Choroid plexus epithelial cell (primary cell): ENCODE data around the gene FCAMR.

Experiments
- DNase-seq: peaks from one replicate; pipeline ENCODE4 v3.0.0-alpha.2; 2010; ENCODE audit warnings: low read depth
- H3K4me3 ChIP-seq: 2 replicates; pipeline ENCODE4 v1.5.1; 2011; ENCODE audit warnings: low read depth, mild to moderate bottlenecking, control low read depth, low read length, moderate library complexity
- CTCF ChIP-seq: conservative IDR thresholded peaks from 2 replicates; pipeline ENCODE4 v1.5.1; 2011; ENCODE audit warnings: low read depth, mild to moderate bottlenecking, control low read depth, inconsistent platforms, low read length, moderate library complexity

The FCAMR gene

GRCh38 chr1:206970446-206970845 is at the start of gene FCAMR:
FCAMR (minus strand) TSS chr1:206970460; CDS start chr1:206970125, 335 bp downstream.
- no peak for TF ChIP-seq CTCF
- DNase-seq, result no peak

DNA sequence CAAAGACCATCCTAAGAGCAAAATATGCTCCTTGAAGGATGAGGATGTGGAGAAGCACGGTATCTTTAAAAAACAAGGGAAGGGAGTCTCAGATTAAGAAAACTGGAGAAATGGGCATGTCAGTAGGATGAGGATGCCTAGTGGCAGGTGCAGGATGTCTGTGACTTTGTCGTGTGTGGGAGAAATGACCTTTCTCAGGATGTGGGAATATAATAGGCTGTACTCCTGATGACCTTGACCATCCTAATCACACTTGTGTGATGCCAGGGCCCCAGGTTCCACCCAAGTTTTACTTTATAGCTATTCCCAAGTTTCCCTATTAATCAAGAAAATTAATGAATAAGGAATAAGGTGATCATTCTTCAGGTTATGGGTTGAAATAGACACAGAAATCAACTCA is 49.4 kb upstream of the FCAMR start:
- TF ChIP-seq CTCF, result no peak

More at GRCh38 chr1:206970446-206970845, at the start of gene FCAMR:
- H3K4me3 ChIP-seq, result no peak within 1 kb of the TSS

GRCh38 chr1:207019161-207019560 is 48.9 kb upstream of the FCAMR start:
- no peak for DNase-seq
- TF ChIP-seq CTCF, result no peak
- no peak overlapping the region for H3K4me3 ChIP-seq

More for the DNA sequence above, 49.4 kb upstream of the FCAMR start:
- no peak overlapping the region for H3K4me3 ChIP-seq
- DNase-seq, result no peak

DNA sequence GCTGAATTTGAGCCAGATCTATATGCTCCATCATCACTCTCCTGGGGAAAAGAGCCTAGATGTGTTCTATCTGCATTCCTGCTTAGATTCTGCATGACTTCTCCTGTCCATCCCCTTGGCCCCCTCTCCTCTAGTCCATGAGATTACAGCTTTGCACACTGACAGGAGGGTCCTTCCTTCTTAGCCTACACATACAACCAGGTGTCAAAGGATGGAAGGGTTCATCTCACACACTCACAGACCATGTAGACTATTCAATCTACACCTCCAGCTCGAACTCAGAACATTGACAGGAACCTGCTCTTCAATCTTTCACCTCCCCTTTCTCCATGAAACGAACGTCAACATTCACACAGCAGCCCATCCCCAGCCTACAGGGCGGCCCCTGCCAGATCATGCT is 48.4 kb upstream of the FCAMR start:
- no peak overlapping the region for H3K4me3 ChIP-seq
- TF ChIP-seq CTCF, result no peak
- no peak for DNase-seq

DNA sequence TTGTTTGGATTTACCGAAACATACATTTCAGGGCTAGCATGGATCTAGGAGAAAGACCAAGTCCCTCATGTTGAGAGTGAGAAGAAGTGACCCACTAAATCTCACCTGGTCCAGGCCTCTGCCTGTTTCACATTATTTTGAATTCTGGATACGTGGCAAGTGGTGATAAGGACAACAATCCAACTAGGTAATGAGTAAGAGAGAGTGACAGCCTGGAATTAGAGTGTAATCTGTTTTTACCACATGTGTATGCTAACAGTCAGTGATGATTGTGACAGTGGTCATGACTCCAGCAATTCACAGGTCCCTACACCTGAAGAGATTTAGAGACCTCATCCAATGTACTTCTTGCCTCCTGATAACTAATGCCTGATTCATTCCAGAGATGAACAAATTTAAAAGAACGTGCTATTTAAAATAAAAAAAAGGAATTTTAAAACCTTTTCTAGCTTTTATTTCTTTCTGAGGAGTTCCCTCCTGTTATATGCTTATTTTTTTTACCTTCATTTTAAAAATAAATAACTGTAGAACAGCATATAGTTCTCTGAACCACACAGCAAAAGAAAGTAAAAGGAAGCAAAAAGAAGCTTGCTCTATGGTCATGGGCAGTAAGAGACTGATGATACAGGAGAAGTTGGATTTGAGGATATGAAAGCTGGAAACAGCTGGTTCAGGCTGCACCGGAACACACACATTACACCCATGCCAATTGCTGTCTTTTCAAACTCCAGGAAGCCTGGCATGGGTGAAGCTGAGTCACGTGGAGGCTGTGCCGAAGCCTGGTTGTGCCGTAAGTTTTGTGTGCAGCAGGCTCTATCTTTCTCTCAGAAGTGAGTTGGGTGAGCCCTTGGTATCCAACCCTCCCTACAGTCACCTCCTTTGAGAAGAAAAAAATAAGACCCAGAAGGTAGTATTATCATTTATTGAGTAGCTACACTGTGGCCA is 47.6 kb upstream of the FCAMR start:
- H3K4me3 ChIP-seq, result no peak overlapping the region
- TF ChIP-seq CTCF, result no peak
- DNase-seq, result no peak

GRCh38 chr1:207015791-207016190 is 45.5 kb upstream of the FCAMR start:
- TF ChIP-seq CTCF, result no peak
- H3K4me3 ChIP-seq, result no peak overlapping the region
- no peak for DNase-seq

DNA sequence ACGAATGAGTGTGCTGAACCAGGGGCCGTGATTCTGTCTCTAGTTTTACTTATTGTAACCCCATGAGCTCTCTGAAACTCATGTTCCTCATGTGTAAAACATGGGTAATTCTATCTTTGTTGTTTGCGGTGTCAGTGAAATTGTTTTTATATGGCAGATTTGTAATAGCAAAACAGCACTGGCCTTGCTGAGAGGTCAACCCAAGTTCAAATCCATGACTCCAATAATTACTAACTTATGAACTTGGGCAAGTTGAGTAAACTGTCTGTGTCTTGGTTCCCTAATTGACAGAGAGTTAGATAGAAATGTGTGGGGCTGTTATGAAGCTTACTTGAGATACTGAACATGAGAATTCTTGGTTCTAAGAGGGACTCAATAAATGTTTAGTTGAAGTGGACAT is 44.5 kb upstream of the FCAMR start:
- H3K4me3 ChIP-seq, result no peak overlapping the region
- no peak for TF ChIP-seq CTCF
- no peak for DNase-seq
